HepG2 (cell line): Measurements from ENCODE around the gene IL13. TPM values are rescaled to one million over a fixed set of nuclear protein-coding genes. Genes with fewer than 3 reads are reported as not detected.

Experiments used
- ATAC-seq: fragments of 200-7000 bp; cut with Tn5 transposase; 3 replicates; pipeline ENCODE4 v1.9.1; 2020; ENCODE audit warnings: mild to moderate bottlenecking, moderate library complexity
- BruUV-seq: library from RNA; stranded (reverse); fragments of 400-500 nt; replicated peaks from 2 replicates; lab custom pipeline; 2021; lab: Mats Ljungman, UMichigan
- CTCF ChIA-PET: fragments of 300-600 bp; formaldehyde crosslinking; extraction: SDS; loops from one replicate; lab custom pipeline; 2021; ENCODE audit warnings: low total read pairs, inconsistent platforms, low intra/inter-chr PET ratio; lab: Yijun Ruan, JAX
- POLR2A ChIA-PET: fragments of 350-600 bp; sonication (Branson Sonifier 250); formaldehyde crosslinking; loops from one replicate; lab custom pipeline; 2020; ENCODE audit warnings: antibody characterized with exemption, inconsistent platforms; lab: Yijun Ruan, JAX
- DNase-seq: peaks from one replicate; pipeline ENCODE4 v3.0.0-alpha.2; 2015; ENCODE audit warnings: low spot score
- FAIRE-seq: peaks from 3 replicates; lab custom pipeline; 2011; peaks lifted over from hg19 to GRCh38; lab: Jason Lieb, UNC
- H2AFZ ChIP-seq: one replicate; pipeline ENCODE4 v1.6.1; 2011; ENCODE audit warnings: low read length, inconsistent platforms
- H3K27ac ChIP-seq: fragments of 300-600 bp; 3 replicates; pipeline ENCODE4 v1.8.0; 2011; ENCODE audit warnings: mixed run types, mild to moderate bottlenecking, mixed read lengths, low read length, inconsistent platforms; ENCODE audit not compliant: insufficient read depth; ENCODE audit errors: extremely low read length
- H3K27me3 ChIP-seq, 2 experiments: fragments of 200-600 bp in 1 of 2; 2 replicates in 1 of 2; 3 replicates in 1 of 2; pipeline versions ENCODE4 v1.6.0 to v1.8.0; 2011; ENCODE audit warnings: low read length in 2 of 2, mild to moderate bottlenecking in 2 of 2, moderate library complexity in 2 of 2, inconsistent platforms in 1 of 2; ENCODE audit not compliant: insufficient read depth in 2 of 2, control insufficient read depth in 1 of 2
- H3K36me3 ChIP-seq, 2 experiments: fragments of 200-600 bp in 1 of 2; replicated peaks in 1 of 2; 2 replicates in 1 of 2; 3 replicates in 1 of 2; pipeline versions ENCODE4 v1.5.1 to v1.8.0; 2011; ENCODE audit warnings: low read length in 2 of 2, inconsistent platforms in 1 of 2; ENCODE audit not compliant: insufficient read depth in 2 of 2, control insufficient read depth in 1 of 2
- H3K4me1 ChIP-seq: 2 replicates; pipeline ENCODE4 v1.5.1; 2012; ENCODE audit warnings: low read length, inconsistent platforms; ENCODE audit not compliant: insufficient read depth
- H3K4me2 ChIP-seq: 2 replicates; pipeline ENCODE4 v1.6.0; 2011; ENCODE audit warnings: low read depth, low read length, inconsistent platforms
- H3K4me3 ChIP-seq, 3 experiments: fragments of 200-600 bp in 1 of 3; sonication (generic), shearing (Covaris generic) in 1 of 3; replicated peaks in 1 of 3; 2 replicates each; pipeline ENCODE4 v1.5.1; 2011 to 2016; ENCODE audit warnings: low read length in 3 of 3, inconsistent platforms in 2 of 3, low read depth in 2 of 3, mild to moderate bottlenecking in 2 of 3, control low read depth in 1 of 3, mixed read lengths in 1 of 3; ENCODE audit not compliant: insufficient read depth in 1 of 3
- H3K79me2 ChIP-seq: one replicate; pipeline ENCODE4 v1.6.1; 2011; ENCODE audit warnings: low read length, inconsistent platforms; ENCODE audit not compliant: insufficient read depth
- H3K9ac ChIP-seq: 2 replicates; pipeline ENCODE4 v1.6.0; 2011; ENCODE audit warnings: mild to moderate bottlenecking, low read depth, low read length, inconsistent platforms; ENCODE audit not compliant: insufficient read depth
- H3K9me3 ChIP-seq: 2 replicates; pipeline ENCODE4 v1.5.1; 2012; ENCODE audit warnings: mild to moderate bottlenecking, low read length
- H4K20me1 ChIP-seq: 2 replicates; pipeline ENCODE4 v1.6.0; 2011; ENCODE audit warnings: inconsistent platforms, mild to moderate bottlenecking, low read length, moderate library complexity; ENCODE audit not compliant: insufficient read depth
- EED ChIP-seq: sonication (generic); formaldehyde crosslinking; IDR thresholded peaks from 2 replicates; pipeline ENCODE4 v1.5.0; 2020; ENCODE audit warnings: mild to moderate bottlenecking, missing genetic modification reagents
- PAF1 ChIP-seq: IDR thresholded peaks from 2 replicates; pipeline ENCODE4 v1.6.1; 2016; ENCODE audit warnings: missing genetic modification reagents, missing compliant biosample characterization
- XRCC5 ChIP-seq: fragments of 200-400 bp; formaldehyde crosslinking; optimal IDR thresholded peaks from 2 replicates; pipeline ENCODE3; 2017; ENCODE audit warnings: mild to moderate bottlenecking, low read length
- ZNF746 ChIP-seq: sonication (generic); formaldehyde crosslinking; IDR thresholded peaks from 2 replicates; pipeline ENCODE4 v1.8.0; 2022; ENCODE audit warnings: mild to moderate bottlenecking, missing genetic modification reagents
- WGBS: methylation state at CpG from one replicate; pipeline ENCODE4 v1.1.6; 2017; ENCODE audit warnings: low lambda C conversion rate; 5-methylcytosine and 5-hydroxymethylcytosine counted together
- in situ Hi-C: cut with HindIII; loops from 2 replicates; pipeline ENCODE4 v1.10.0; 2017; ENCODE audit warnings: low pct_unique_long_range_greater_than_20kb; ENCODE audit not compliant: extremely low pct_ligation_motif_present
- intact Hi-C: fragments of 100-400 bp; cut with micrococcal nuclease; formaldehyde crosslinking; loops from one replicate; pipeline ENCODE4 v1.10.0; 2022; ENCODE audit not compliant: unreplicated experiment
- polyA plus RNA-seq, 8 experiments: library from polyadenylated mRNA; depleted of rRNA in 3 of 8; stranded (reverse) in 7 of 8; unstranded in 1 of 8; fragments of >200 nt; fragmentation: Illumina TruSeq in 4 of 8; extraction: Trizol in 4 of 8; gene quantifications; 2 replicates each; pipeline versions ENCODE4 v1.2.1 to v1.2.3, GENCODE V29; 2011 to 2016; ENCODE audit warnings: low read depth in 4 of 8, missing spikeins in 1 of 8, mixed read lengths in 1 of 8; ENCODE audit not compliant: insufficient read depth in 1 of 8
- total RNA-seq, 5 experiments: library from RNA; depleted of rRNA; stranded (reverse); fragments of >200 nt; fragmentation: Illumina TruSeq; extraction: Trizol; gene quantifications; 2 replicates each; pipeline ENCODE4 v1.2.3, GENCODE V29; 2016; ENCODE audit warnings: low read depth in 1 of 5
- TF ChIP-seq, protein P1 (sequence below): sonication (generic); formaldehyde crosslinking; IDR thresholded peaks from 2 replicates; pipeline ENCODE4 v1.5.0; 2020; ENCODE audit warnings: missing genetic modification reagents, mild to moderate bottlenecking, borderline replicate concordance

The IL13 gene
- total and polyA plus RNA-seq, 2 of the 13 experiments (the other 11 are each of a cell fraction or from before 2014, with no cell fraction given), result 0.05 TPM; not detected in 1

DNA sequence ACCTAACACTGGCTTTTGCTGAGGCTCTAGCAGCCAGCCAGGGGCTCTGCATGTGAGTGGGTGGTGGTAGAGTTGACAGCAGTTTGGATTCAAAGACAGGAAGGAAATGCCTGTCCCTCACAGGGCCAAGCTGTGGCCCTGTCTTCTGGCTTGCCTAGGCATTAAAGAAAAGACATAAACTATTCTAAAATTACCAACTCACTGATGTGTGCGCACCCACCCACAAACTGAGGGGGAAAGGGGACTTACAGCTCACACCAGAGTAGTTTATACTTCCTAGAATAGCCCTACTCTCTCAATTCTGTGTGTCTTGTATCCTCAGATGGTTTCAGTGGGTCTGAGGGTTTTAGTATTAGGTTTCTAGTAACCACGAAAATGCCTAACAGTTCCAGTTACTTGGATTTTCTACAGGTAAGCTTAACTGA lies 18.3 kb upstream of the IL13 start:
- H3K27ac ChIP-seq, result no peak overlapping the region
- DNase-seq (no peak), ATAC-seq (no peak), FAIRE-seq (no peak)
- peaks cover 16 to 56% of the 10 kb centered on the region in 2 experiments for H3K36me3 ChIP-seq
- no peaks in the 10 kb centered on the region for H3K27me3 ChIP-seq
- ChIA-PET CTCF (no interaction called here), POLR2A (no interaction called here)
- H3K79me2 ChIP-seq, result no peaks in the 10 kb centered on the region
- no peak overlapping the region for H3K9ac ChIP-seq
- H3K9me3 ChIP-seq, result no peaks in the 10 kb centered on the region
- H3K4me1 ChIP-seq, result no peaks in the 10 kb centered on the region
- no TSS peak for BruUV-seq
- in situ Hi-C loops, result no loop called here
- intact Hi-C loops, result no loop called here
- no peak overlapping the region for H3K4me2 ChIP-seq
- no peak overlapping the region for H3K4me3 ChIP-seq
- TF ChIP-seq, protein P1, sequence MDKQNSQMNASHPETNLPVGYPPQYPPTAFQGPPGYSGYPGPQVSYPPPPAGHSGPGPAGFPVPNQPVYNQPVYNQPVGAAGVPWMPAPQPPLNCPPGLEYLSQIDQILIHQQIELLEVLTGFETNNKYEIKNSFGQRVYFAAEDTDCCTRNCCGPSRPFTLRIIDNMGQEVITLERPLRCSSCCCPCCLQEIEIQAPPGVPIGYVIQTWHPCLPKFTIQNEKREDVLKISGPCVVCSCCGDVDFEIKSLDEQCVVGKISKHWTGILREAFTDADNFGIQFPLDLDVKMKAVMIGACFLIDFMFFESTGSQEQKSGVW (CRISPR knock-in tag), result no peak
- TF ChIP-seq PAF1 (CRISPR knock-in tag) (no peak), XRCC5 (no peak), EED (CRISPR knock-in tag) (no peak)
- H2AFZ ChIP-seq, result no peak overlapping the region
- WGBS, result 95% methylated on average over 2 of the region's 2 CpGs
- H4K20me1 ChIP-seq, result no peaks in the 10 kb centered on the region

DNA sequence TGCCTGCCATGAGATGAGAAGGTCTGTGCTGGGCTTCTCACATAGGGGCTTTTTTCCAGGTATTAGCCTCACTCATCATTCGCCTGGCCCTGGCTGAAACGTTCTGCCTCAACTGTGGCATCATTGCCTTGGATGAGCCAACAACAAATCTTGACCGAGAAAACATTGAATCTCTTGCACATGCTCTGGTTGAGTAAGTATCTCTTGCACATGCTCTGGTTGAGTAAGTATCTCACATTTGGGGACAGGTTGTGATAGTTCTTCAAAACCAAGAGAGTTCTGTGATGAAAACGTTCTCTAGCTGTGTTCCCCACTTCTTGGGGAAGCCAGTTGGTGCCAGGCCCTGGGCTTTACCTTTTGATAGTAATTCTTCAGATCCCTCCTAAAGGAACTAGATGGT lies 17.4 kb upstream of the IL13 start:
- no peak for ATAC-seq
- TF ChIP-seq ZNF746 (CRISPR knock-in tag), result no peak
- H3K4me2 ChIP-seq, result no peak overlapping the region
- no peak for DNase-seq
- POLR2A ChIA-PET, result no interaction called here
- no peaks in the 10 kb centered on the region for H3K79me2 ChIP-seq
- in situ Hi-C loops (no loop called here), intact Hi-C loops (no loop called here)
- H3K27me3 ChIP-seq, result no peaks in the 10 kb centered on the region
- FAIRE-seq, result no peak
- H3K4me1 ChIP-seq, result no peaks in the 10 kb centered on the region
- no peak overlapping the region for H3K27ac ChIP-seq
- H3K36me3 ChIP-seq, result peaks cover 16 to 56% of the 10 kb centered on the region in 2 experiments
- H2AFZ ChIP-seq, result no peak overlapping the region
- 95% methylated on average over 4 of the region's 4 CpGs for WGBS
- H3K9ac ChIP-seq, result no peak overlapping the region
- no peaks in the 10 kb centered on the region for H4K20me1 ChIP-seq
- no TSS peak for BruUV-seq
- no peaks in the 10 kb centered on the region for H3K9me3 ChIP-seq
- no peak overlapping the region for H3K4me3 ChIP-seq
- CTCF ChIA-PET, result no interaction called here
